Measurements from ENCODE around the gene NCKAP5.

NCKAP5 gene

DNA sequence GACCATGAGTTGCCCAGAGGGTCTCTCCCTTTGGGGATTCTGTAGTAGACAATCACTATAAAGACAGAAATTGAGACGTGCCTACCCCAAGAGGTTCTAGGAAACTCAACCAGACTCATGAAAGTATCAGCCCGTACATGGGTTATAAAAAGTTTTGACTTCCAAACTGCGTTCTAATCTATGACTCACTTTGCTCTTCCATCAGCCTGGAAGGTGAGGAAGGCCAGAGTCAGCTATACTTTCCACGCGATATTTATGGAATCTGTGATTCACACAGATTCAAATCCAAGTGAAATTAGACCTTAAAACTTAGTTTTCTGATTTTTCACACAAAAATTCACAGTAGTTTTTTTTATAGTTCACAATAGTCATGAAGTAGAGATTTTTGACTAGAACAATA is 890.6 kb downstream of the NCKAP5 start:
- DNase-seq, result no peak

DNA sequence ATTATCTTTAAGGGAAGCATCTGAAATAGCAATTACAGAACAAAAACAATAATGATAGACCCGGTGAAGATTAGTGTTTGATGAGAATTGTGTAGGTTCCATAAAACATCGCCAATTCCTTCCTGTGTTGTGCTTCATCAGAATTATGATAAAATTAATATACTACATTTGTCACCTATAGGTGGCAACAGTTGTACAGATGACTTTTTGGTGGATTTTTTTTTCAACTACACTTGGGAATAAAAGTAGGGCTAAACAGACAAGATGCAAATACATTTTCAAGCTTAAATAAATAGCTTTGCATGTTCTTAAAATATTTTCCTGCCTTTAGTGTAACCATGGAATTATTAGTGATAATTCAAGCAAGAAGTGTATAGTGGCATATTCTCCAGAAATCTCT is 891.3 kb downstream of the NCKAP5 start:
- peak; percentile 7 for DNase-seq

DNA sequence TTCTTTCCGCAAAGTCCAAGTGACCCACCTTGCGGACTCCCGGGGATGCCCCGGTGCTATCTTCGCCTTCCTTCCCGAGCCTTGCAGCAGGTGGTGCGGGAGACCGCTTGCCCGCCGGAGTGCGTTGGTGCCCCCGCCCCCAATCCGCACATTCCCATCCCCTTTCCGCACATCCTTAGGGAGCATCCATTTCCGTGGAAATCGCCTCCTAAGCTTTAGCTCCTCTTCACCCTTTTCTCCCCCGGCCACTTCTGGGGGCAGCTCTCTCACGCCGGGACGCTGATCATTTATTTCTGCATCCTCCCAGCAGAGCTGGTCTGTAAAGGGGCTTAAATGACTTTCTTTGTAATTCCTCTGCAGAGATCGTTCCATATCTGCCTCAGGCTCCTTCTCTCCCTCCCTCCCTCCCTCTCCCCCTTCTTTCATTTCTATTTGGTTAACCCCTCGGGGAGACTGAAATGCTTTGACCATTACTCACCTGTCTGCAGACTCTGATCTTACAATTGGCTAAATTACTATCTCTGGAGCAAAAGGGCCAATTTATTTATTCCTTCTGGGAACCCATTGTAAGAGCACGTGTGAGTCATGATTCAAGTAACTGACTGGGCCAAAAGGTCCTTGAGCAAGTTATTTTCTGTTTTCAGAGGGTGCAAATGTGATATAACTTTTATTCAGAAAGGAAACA is 897.0 kb downstream of the NCKAP5 start:
- peak; percentile 3 for DNase-seq

DNA sequence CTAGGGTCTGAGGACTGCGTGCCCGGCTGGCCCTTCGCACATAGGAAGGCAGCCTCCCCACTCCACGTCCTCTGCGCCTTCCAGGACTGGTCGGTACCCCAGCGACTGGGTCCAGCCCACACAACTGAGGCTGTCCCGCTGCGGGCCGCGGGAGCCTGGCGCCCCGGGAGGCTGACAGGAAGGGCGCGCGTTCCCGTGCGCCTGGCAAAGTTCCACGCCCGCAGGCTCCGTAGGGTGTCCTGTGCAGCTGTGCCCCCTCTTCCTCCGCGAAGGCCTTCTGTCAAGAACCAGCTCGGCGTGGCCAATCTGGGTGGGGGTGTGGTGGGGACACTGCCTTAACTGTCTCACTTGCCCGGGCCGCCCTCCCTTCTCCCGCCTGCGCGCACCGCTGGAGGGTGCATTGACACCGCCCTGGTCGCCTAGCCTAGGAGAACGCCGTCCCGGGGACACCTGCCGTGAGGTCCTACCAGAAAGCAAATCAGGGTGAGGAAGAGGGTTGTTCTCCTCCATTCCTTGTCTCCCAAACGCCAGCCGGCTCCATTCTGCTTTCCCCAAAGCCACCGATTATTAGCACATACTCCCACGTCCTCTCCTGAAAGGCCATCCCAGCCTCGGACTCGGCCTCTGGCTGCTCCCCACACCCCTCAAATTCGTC is 897.6 kb downstream of the NCKAP5 start:
- DNase-seq, result peak; percentile 57

DNA sequence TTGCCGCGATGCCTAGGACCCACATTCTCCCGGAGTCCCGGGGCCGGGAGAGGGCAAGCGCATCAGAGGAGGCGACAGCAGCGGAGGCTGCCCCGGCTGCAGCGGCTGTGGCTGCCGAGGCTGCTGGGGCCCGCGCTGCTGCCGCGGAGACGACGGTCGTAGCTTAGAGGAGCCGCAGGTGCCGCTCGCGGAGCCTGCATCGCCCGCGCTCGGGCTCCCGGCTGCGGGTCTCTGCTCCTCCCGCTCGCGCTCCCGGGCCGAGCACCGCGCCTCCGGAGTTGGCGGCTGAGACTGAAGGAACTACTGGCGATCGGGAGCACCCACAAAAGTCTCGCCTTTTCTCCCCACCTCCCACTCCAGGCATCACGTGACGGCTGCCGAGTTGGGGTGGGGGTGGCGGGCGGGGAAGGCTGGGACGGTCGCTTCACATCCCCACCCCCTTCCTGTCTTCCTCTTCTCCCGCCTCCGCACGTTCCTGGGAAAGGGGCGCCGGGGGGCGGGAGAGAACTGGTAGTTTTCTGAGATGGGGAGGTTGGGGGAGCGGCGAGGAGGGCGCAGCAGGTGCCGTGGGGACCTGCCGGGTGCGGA is 898.3 kb downstream of the NCKAP5 start, which contains the start of gene LYPD1:
TSS of gene LYPD1 (minus strand) at position 298 of the 588 bp plus-strand sequence. CDS start at position 25, 273 bp downstream.
- peak; percentile 58 for DNase-seq

DNA sequence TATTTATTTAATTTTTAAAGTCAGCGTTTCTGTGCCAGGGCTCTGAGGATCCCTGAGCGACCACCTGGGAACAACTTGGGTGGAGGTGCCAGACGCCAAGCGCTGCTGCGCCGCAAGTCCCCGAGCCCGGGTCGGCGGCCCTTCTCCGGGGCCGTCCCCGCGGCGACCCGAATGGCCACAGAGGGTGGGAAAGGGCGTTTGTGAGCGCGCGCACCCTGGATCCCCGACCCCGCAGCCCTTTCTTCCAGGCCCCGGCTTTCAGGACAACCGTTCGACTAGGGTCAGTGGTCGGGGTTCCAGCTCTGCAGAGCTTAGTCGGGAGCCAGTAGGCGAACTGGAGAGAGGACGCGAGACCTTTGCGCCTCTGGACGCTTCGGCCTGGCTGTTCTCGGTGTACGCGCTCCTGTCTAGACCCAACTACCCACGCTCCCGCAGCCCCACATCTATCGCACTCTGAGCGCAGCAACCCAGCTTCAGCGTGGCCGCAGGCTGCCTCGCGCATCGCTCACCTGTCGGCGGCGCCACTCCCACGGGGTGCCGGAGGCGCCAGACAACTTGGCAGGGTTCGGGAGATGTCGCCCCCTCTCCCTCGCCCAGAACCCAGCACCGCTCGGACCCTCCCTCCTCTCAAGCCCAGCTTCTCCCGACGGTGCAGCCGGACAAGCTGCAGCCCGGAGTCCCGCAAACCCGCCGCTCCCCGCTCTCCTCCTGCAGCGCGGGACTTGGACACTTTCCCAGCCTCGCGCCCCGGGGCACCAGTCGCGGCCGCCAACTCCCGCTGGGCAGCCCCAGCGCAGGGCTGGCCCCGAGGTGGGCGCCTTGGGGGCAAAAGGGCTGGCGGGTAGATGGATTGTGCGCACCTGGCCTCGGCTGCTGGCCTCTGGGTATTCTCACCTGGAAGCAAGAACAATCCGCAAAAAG is 899.0 kb downstream of the NCKAP5 start:
- DNase-seq, result peak; percentile 52

DNA sequence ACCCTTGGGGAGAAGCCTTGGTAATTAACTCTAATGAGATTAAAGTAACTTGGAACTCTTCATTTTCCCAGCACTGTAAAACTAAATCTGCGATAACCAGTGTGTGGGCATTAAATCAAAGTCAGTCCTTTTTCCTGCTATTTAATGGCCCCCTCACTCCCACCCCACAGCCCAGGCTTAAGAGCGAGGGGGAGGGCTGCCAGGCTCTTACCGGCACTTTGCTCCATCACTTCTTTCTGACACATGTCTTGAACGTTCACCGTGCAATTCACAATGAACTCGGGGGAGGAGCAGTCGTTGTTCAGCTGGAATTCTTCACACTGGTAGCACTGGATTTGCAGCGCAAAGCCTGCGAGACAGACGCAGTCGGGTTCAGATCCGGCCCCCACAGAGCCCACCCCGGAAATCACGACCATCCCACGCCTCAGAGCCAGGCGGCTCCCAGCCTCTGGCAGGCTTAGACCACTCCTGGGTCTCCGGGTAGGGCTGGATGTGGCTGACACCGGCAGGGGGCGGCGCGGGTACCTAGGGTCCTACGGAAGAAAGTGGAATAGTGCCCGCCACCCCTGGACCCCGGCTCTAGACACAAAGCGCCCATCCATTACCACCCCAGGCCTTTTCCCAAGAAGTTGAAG is 900.0 kb downstream of the NCKAP5 start:
- DNase-seq, result peak; percentile 24

DNA sequence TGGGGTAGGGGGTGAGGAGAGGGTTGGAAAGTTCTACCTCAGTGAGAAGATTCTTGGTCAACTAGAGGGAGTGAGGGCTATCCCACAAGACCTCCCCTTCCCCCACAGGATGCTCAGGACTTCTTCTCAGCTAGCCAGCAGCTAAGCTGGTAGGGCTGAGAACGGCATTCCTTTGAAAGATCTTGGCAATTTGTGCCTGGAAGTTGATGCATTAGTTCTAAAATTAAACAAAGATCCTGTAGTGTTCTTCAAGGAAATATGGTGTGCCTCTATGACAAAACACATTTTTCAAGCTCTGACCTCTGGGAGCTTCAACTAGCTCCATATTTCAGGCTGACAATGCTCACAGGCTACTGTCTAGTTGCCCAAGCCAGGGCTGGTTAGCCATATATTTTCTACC is 900.6 kb downstream of the NCKAP5 start:
- DNase-seq, result no peak

DNA sequence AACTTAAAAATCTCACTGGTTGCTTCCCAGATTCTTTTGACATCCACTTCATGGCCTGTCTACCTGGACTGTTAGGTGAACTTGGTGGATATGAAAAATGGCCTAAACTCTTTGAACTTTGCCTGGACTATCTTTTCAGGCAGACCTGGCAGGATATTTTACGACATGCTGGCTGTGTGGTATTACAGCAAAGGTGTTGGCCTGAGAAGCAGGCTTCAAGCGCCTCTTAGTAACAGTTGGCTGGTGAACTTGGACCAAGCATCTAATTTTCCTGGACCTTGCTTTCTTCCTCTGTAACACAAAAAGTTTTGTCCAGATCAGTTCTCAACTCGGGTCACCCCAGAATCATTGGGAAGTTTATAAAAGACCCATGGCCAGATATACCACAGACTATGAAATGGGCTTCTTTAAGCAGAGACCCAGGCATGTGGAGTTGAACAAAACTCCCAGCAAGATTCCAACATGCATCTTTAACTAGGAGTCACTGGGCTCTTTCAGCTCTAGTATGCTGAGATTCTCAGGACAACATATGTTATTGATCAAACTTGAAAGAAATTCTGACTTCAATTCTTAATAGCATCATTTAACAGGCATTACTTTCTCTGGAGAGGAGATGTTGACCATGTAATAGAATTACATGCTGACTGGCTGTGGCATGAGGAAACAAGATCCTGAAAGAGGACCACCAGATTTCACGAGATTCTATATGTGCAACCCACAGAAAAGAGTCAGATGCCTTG is 902.7 kb downstream of the NCKAP5 start:
- no peak for DNase-seq

DNA sequence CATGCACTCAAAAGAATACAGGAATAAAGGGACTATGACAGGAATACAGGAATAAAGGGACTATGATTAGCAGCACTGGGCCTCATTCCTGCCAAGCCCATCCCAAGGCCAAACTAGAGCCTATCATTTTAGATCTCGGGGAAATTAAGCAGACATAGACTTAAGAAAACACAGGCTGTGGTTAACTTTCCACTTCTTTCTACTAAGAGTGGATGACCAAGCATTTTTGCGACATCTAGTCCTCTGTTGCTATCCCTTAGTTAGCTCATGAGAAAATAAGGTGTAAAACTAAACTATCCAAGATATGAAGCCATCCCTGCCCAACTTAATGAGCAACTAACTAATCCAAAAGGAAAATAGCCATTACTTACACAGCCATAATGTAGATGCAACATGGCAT is 904.2 kb downstream of the NCKAP5 start:
- DNase-seq, result no peak

DNA sequence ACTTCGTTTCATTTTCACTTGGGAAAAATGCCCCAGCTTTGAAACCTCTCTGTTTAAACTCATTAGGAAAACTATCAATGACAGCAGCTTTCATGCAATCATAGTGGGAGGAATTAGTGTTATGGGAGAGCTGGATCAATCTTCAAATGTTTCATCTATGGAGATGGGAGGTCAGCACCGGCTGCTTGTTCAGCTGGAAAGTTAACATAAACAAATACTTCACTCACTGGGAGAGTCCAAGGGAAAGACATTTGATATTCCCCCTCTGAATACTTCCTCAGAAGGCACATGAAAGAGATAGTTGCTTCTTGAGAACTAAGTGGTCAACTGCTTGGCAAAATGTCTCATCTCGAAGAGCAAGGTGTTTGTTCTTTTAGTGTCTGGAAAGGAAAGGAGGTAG is 905.5 kb downstream of the NCKAP5 start:
- peak; percentile 22 for DNase-seq

DNA sequence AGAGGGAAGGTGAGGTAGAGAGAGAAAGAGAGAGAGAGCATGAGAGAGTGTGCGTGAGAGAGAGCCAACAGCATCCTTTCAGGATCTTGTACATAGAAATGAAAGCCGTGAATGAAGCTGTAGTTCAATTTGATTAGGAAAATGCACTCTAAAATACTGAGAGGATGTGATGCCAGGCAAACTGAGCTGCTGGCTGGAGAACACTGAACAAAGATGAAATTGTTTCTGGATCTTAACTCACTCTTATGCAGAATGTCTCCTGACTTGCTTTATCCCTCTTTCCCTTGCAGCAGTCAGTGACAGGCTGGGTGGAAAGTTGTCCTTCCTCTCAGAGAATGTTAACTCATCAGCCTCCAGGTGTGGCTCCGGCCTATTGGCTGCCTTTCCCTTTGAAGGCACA is 908.9 kb downstream of the NCKAP5 start:
- DNase-seq, result no peak

DNA sequence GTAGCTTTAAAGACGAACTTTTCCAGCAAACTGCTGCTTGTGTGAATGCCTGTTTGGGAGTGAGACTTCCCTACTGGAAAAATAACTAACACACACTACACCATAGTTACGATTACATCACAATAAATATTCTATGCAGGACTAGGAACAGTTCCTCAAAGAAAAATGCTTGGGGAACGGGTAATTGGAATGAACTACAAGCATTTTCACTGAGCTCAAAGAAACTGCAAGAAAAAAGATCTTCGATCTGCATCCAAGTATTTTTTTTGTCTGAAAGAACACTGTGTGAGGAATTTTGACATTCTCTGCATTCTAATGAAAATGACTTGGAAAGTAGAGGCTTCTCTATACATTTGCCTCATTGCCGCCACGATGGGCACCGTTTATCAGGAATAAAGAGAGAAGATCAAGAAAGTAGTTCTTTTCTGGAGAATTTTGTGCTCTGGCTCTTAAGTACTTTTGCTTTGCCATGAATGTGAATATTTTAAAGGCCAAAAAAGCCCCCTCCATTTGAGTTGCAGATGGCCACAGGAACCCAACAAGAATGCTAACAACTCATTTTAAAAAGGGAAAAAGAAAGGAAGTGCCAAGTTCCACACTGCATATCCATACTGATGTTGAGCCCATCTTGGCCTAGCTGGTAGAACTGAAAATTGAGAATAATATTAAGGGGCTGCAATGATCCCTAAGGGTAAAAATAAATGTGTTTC is 911.8 kb downstream of the NCKAP5 start:
- DNase-seq, result no peak

DNA sequence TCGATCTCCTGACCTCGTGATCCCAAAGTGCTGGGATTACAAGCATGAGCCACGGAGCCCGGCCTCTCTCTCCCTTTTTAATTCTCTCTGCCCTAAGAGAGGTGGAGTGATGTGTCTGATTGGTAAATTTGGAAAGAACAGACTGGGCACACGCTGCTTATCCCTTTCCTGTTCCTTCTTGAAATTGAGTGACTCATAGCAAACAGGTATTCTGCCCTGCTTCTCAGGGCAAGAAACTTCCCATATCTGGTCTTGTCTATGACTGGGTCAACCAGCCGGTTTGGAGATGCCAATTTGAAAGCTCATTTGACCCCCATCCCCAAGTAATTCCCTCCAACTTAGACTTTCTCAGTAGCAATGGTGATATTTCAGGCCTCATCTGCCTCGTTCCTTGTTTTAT is 913.3 kb downstream of the NCKAP5 start:
- DNase-seq, result peak; percentile 0

DNA sequence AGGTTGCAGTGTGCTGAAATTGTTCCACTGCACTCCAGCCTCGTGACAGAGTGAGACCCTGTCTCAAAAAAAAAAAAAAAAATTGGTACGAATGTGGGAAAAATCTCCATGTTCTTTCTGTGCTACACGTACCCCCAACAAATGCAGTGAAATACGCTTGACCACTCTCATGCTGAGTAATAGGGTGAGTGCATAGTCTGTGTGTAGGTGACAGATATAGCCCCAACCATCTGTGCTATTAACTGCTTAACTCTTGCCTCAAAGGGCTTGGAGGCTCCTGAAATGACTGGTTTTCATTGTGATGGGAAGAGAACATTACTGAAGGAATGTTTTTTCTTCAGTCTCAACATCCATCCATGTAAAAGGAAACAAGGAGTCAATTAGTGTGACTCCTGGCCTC is 913.9 kb downstream of the NCKAP5 start:
- DNase-seq, result no peak

DNA sequence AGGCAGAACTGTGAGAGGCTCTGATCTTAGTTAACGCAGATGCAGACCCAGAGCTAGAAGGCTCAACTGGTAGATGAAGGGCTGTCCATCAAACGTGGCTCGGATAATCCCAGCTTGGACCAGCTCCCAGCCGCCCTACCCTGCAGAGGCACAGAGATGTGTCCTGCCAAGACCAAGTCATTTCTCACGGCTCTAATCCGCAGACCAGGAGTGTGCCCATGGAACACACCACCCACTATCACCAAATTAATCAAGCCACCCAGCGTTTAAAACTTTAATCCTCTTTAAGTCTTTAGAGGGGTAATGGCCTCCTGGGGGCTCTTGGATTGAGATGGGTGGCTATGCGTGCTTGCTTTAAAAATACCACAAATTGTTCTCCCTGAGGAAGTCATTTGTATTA is 915.8 kb downstream of the NCKAP5 start:
- no peak for DNase-seq

DNA sequence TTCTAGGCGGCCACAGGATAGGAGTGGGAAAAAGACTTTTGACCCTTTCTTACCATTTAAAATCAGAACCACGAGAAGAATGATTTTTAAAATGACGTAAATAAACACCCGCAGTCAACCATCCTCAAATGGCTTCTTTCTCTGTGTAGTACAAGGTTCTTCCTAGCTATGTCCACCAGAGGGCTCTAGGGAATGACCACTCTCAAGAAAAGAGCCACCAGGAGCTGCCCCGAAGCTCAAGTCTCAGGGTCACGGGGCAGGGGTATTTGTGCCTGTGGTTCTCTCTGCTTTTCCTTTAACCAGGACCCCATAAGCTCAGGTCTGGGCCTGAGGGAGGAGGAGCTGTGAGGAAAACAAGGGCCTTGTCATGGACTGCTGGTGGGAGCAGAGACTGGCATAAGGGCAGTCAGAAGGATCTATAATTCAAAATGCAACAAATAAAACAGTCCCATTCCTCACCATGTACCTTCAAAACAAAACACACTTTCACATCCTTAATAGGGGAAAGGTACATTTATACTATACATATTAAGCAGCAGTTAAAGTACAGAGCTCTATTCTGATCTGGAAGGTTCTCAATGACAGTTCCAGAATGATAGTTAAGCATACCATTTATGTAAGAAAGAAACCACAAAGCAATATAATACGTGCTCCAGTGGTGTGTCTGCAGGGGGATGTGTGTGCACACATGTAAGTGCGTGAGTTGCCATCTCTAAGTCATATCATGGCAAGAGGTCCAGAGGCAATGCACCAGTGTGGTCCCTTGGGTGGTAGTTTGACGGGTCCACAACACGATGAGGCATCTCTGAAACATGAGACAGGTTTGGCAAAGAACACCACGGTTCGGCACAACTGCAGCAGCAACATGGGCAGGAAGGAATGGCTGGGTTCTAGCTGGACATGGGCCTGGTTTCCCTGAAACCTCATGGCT is 916.9 kb downstream of the NCKAP5 start:
- DNase-seq, result no peak

DNA sequence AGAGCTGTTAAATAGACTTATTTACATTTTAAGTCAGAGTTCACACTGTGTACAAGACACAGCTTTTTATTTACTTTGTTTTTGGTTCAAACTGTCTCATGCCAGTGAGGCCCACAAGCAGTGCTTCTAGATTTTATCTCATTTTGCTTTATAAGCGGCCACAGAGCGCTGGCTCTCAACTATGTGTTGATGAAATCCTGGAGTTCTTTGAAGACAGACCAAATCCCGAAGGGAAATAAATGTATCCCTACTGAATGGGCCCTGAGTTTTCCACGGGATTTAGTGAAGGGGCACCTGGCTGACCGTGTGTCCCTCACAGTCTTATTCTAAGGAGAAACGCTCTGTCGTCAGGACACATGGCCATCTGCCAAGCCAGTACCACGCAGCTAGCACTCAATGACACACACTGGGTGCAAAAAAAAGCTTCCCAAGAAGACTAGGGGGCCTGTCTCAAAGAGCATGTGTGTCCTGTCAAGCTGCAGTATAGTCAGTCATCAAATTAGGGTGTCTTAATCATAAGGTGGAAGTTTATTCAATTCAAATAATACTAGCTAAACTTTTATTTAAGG is 921.6 kb downstream of the NCKAP5 start:
- DNase-seq, result no peak

DNA sequence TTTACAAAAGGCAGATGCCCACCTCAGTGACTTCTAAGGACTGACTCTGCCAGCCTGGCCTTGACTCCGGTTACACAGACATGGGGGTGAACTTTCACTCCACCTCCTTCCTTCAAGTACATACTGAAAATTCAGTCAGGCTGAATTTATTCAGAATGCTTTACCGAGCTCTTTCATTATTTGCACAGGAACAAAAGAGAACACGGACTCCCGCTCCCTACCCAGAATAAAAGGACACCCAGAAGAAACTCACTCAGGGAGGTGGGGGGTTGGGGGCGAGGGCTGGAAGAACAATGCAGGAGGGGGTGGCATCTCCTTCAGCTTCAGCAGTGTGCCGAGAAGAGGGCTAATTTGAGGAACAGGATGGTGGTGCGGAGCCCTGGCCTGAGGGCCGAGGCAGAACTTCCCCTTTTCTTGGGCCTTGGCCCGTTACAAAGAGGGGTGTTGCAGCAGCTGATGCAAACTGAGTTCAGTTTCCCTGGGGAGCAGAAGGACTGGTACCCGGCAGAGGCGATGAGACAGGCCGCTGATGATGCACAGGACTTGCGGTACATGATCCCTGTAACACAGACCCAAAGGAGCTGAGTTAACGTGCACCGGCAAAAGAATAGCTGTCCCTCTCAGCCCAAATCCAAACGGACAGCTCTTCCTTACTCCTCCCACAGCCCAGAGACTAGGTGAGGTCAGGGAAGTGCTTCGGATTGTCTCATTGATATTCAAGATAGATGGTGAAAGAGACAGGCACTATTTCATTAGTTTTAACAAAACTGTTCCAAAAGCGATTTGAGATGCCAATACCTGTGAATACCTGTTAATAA is 922.3 kb downstream of the NCKAP5 start:
- no peak for DNase-seq
